Gastrocnemius medialis (tissue), 4 donors: ENCODE data around the gene GALNT2.

Source experiments
- CTCF ChIP-seq, 5 experiments: fragments of 450-650 bp in 3 of 5; fragments of 200-600 bp in 2 of 5; sonication (generic) in 2 of 5; IDR thresholded peaks in 4 of 5; conservative IDR thresholded peaks in 1 of 5; 1 replicate in 4 of 5; 2 replicates in 1 of 5; pipeline ENCODE4 v1.5.1; 2016 to 2019; ENCODE audit warnings: antibody characterized with exemption in 5 of 5, mild to moderate bottlenecking in 3 of 5, moderate library complexity in 3 of 5
- POLR2A ChIP-seq, 2 donors: fragments of 450-650 bp; IDR thresholded peaks; one replicate each; pipeline ENCODE4 v1.6.1; 2017; ENCODE audit warnings: antibody characterized with exemption in 2 of 2, mild to moderate bottlenecking in 2 of 2, moderate library complexity in 2 of 2

- TF ChIP-seq CTCF (IDR thresholded peaks at IDR 0.05 in 4 of 5, conservative IDR thresholded peaks at IDR 0.05 in 1 of 5) (no peak), POLR2A (IDR thresholded peaks at IDR 0.05) (no peak)
Measured at GRCh38 chr1:230251644-230252191, 184.7 kb downstream of the GALNT2 start.
